ENCODE results near the gene MLH1.
"Not testable (repeated sequence)": the region's sequence is repeated elsewhere in the genome, so short reads cannot be mapped to it uniquely, and the experiment has no call there.

Gene MLH1

DNA sequence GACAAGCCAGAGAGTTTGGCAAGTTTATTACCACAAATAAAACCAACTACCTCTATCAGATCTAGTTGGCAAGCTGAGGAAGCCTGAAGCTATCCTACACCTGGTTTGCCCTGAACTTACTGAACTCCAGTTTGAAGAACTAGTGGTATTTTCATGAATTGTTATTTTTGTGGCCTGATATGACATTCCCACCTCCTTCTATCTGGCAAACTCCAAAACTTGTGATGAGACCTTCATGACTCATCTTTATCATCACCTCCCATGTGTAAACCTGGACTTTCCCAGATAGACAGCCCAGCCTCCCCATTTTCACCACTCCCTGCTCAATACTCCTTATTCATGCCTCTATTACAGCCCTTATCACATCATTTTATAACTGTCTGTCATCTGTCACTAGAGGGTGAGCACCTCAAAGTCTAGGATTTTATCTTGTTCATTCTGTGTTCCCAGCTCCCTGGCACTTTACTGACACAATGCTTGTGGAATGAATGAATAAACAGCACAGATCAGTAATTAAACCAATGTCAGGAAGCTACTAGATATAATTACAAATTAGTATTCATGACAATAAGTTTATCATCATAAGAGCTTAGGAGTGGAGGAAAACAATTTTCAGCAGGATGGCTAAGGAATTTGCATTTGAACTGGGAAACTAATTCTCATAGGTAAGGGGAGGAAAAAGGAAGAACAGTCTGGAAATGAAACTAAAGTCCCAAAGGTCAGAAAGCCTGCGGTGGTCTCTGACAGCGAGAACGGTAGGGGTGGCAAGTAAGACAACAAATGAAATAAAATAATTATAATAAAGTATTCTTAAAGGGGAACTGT lies 35.2 kb upstream of the MLH1 start:
- H3K4me1 ChIP-seq (ENCODE audit: control insufficient read depth, insufficient read depth, low read length), result no peaks in the 10 kb centered on the region
- H3K9ac ChIP-seq (ENCODE audit: low read depth, low read length), result no peak overlapping the region
- H3K27me3 ChIP-seq (ENCODE audit: control insufficient read depth, insufficient read depth, low read length), result no peaks in the 10 kb centered on the region
- no peak overlapping the region for H3K27ac ChIP-seq (ENCODE audit: low read depth, low read length)
- H3K36me3 ChIP-seq (ENCODE audit: control insufficient read depth, insufficient read depth, low read length), result no peaks in the 10 kb centered on the region
- H3K9me3 ChIP-seq (ENCODE audit: control insufficient read depth, insufficient read depth, low read length), result no peaks in the 10 kb centered on the region
- H3K4me3 ChIP-seq (ENCODE audit: low read depth, low read length), result no peak overlapping the region

DNA sequence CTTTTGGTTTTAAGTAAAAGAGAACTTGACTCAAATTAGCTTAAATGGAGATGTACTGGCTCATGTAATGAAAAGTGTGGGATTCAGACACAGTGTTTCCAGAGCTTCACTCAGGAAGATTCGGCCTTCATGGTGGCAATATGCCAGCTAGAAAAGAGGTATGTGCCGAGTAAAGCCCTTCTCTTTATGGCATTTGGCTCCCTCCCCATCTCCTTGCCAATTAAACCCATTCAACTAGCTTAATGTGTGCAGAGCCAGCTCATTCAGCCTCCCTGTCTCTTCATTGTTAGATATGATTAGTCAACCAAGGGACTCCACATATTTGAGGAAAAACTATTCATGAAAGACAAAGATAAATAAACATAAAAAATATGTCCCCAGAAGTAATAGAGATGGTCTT lies 33.5 kb upstream of the MLH1 start:
- Histone ChIP-seq H3K9me3 (ENCODE audit: control insufficient read depth, insufficient read depth, low read length) (no peaks in the 10 kb centered on the region), H3K27me3 (ENCODE audit: control insufficient read depth, insufficient read depth, low read length) (no peaks in the 10 kb centered on the region), H3K27ac (ENCODE audit: low read depth, low read length) (no peak overlapping the region), H3K36me3 (ENCODE audit: control insufficient read depth, insufficient read depth, low read length) (no peaks in the 10 kb centered on the region), H3K4me1 (ENCODE audit: control insufficient read depth, insufficient read depth, low read length) (no peaks in the 10 kb centered on the region), H3K9ac (ENCODE audit: low read depth, low read length) (no peak overlapping the region), H3K4me3 (ENCODE audit: low read depth, low read length) (no peak overlapping the region)

DNA sequence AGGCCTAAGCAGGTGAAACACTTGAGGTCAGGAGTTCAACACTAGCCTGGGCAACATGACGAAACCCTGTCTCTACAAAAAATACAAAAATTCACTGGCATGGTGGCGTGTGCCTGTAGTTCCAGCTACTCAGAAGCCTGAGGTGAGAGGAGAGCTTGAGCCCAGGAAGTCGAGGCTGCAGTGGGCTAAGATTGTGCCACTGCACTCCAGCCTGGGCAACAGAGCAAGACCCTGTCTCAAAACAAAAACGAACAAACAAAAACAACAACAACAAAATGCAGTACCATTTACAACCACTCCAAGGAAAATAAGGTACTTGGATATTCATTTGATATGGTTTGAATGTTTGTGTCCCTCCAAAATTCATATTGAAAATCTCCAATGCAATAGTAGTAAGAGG lies 32.8 kb upstream of the MLH1 start:
- H3K4me3 ChIP-seq (ENCODE audit: low read depth, low read length), result no peak overlapping the region
- H3K36me3 ChIP-seq (ENCODE audit: control insufficient read depth, insufficient read depth, low read length), result no peaks in the 10 kb centered on the region
- peaks cover 6% of the 10 kb centered on the region for H3K4me1 ChIP-seq (ENCODE audit: control insufficient read depth, insufficient read depth, low read length)
- H3K27ac ChIP-seq (ENCODE audit: low read depth, low read length), result no peak overlapping the region
- H3K9ac ChIP-seq (ENCODE audit: low read depth, low read length), result no peak overlapping the region
- no peaks in the 10 kb centered on the region for H3K9me3 ChIP-seq (ENCODE audit: control insufficient read depth, insufficient read depth, low read length)
- H3K27me3 ChIP-seq (ENCODE audit: control insufficient read depth, insufficient read depth, low read length), result no peaks in the 10 kb centered on the region

DNA sequence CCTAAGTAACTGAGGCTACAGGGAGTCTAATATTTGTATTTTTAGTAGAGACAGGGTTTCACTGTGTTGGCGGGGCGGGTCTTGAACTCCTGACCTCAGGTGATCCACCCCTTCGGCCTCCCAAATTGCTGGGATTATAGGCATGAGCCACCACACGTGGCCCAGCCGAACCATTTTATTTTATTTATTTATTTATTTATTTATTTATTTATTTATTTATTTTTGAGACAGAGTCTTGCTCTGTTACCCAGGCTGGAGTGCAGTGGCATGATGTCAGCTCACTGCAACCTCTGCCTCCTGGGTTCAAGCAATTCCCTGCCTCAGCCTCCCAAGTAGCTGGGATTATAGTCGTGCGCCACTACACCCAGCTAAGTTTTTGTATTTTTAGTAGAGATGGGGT lies 30.3 kb upstream of the MLH1 start:
- H3K9me3 ChIP-seq (ENCODE audit: control insufficient read depth, insufficient read depth, low read length); H3K36me3 ChIP-seq (ENCODE audit: control insufficient read depth, insufficient read depth, low read length); H3K4me3 ChIP-seq (ENCODE audit: low read depth, low read length); H3K9ac ChIP-seq (ENCODE audit: low read depth, low read length); H3K27me3 ChIP-seq (ENCODE audit: control insufficient read depth, insufficient read depth, low read length); H3K27ac ChIP-seq (ENCODE audit: low read depth, low read length): not testable (repeated sequence)
- peaks cover 12% of the 10 kb centered on the region for H3K4me1 ChIP-seq (ENCODE audit: control insufficient read depth, insufficient read depth, low read length)

DNA sequence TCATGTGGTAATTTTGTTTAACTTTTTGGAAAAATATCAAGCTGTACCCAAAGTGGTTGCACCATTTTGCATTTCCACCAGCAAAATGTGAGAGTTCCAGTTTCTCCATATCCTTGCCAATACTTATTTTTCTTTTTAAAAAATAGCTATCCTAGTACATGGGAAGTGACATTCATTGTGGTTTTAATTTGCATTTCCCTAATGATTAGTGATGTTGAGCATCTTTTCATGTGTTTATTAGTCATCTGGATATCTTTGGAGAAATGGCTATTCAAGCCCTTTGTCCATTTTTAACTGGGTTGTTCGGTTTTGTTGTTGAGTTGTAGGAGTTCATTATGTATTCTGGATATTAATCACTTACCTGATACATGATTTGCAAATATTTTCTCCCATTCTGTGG lies 29.0 kb upstream of the MLH1 start:
- Histone ChIP-seq H3K4me3 (ENCODE audit: low read depth, low read length) (no peak overlapping the region), H3K9me3 (ENCODE audit: control insufficient read depth, insufficient read depth, low read length) (no peaks in the 10 kb centered on the region), H3K36me3 (ENCODE audit: control insufficient read depth, insufficient read depth, low read length) (no peaks in the 10 kb centered on the region)

DNA sequence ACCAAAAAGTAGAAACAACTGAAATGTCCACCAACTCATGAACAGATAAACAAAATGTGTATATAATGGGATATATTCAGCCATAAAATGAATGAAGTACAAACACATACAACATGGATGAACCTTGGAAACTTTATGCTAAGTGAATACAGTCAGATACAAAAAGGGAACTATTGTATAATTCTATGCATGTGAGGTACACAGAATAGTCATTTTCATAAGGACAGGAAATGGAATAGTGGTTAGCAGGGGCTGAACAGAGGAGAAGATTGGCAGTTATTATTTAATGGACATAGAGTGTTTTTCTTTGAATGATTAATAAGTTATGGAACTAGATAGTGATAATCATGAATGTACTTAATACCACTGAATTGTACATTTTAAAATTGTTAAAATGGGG lies 28.5 kb upstream of the MLH1 start:
- Histone ChIP-seq H3K27ac (ENCODE audit: low read depth, low read length) (peak overlapping the region; percentile 20), H3K4me3 (ENCODE audit: low read depth, low read length) (no peak overlapping the region), H3K9ac (ENCODE audit: low read depth, low read length) (no peak overlapping the region)

More for the DNA sequence above, 29.0 kb upstream of the MLH1 start:
- Histone ChIP-seq H3K4me1 (ENCODE audit: control insufficient read depth, insufficient read depth, low read length) (peaks cover 12% of the 10 kb centered on the region), H3K27me3 (ENCODE audit: control insufficient read depth, insufficient read depth, low read length) (no peaks in the 10 kb centered on the region), H3K27ac (ENCODE audit: low read depth, low read length) (no peak overlapping the region), H3K9ac (ENCODE audit: low read depth, low read length) (no peak overlapping the region)

DNA sequence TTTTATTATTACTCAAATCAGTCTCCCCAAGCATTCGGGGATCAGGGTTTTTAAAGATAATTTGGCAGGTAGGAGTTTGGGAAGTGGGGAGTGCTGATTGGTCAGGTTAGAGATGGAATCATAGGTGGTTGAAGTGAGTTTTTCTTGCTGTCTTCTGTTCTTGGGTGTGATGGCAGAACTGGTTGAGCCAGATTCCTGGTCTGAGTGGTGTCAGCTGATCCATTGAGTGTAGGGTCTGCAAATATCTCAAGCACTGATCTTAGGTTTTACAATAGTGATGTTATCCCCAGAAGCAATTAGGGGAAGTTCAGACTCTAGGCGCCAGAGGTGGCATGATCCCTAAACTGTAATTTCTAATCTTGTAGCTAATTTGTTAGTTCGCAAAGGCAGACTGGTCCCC lies 27.9 kb upstream of the MLH1 start:
- H3K9me3 ChIP-seq (ENCODE audit: control insufficient read depth, insufficient read depth, low read length), result no peaks in the 10 kb centered on the region
- H3K9ac ChIP-seq (ENCODE audit: low read depth, low read length), result no peak overlapping the region
- no peaks in the 10 kb centered on the region for H3K36me3 ChIP-seq (ENCODE audit: control insufficient read depth, insufficient read depth, low read length)
- peak overlapping the region; percentile 36 for H3K27ac ChIP-seq (ENCODE audit: low read depth, low read length)
- H3K27me3 ChIP-seq (ENCODE audit: control insufficient read depth, insufficient read depth, low read length), result no peaks in the 10 kb centered on the region
- H3K4me3 ChIP-seq (ENCODE audit: low read depth, low read length), result 0 out of 2 replicates have a peak overlapping the region, but pooled peaks have one; percentile 3
- H3K4me1 ChIP-seq (ENCODE audit: control insufficient read depth, insufficient read depth, low read length), result peaks cover 19% of the 10 kb centered on the region

More for the DNA sequence above, 28.5 kb upstream of the MLH1 start:
- H3K4me1 ChIP-seq (ENCODE audit: control insufficient read depth, insufficient read depth, low read length), result peaks cover 15% of the 10 kb centered on the region
- no peaks in the 10 kb centered on the region for H3K36me3 ChIP-seq (ENCODE audit: control insufficient read depth, insufficient read depth, low read length)
- no peaks in the 10 kb centered on the region for H3K9me3 ChIP-seq (ENCODE audit: control insufficient read depth, insufficient read depth, low read length)
- no peaks in the 10 kb centered on the region for H3K27me3 ChIP-seq (ENCODE audit: control insufficient read depth, insufficient read depth, low read length)

DNA sequence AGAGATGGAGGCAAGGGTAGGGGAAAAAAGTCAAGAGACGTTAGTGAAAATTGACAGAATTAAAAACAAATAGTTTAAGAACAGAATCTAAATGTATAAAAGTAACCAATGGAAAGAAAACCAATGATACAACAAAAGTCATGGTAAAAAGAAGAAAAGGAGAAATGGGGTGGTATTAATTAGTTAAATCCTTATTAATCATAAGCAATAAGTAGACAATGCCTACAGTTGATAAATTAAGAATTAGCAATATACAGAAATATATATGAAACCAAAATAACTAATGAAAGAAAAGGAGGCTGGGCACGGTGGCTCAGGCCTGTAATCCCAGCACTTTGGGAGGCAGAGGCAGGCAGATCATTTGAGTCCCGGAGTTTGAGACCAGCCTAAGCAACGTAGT lies 24.2 kb upstream of the MLH1 start:
- H3K4me1 ChIP-seq (ENCODE audit: control insufficient read depth, insufficient read depth, low read length), result peaks cover 19% of the 10 kb centered on the region
- no peak overlapping the region for H3K27ac ChIP-seq (ENCODE audit: low read depth, low read length)
- no peaks in the 10 kb centered on the region for H3K27me3 ChIP-seq (ENCODE audit: control insufficient read depth, insufficient read depth, low read length)
- H3K36me3 ChIP-seq (ENCODE audit: control insufficient read depth, insufficient read depth, low read length), result no peaks in the 10 kb centered on the region
- H3K9ac ChIP-seq (ENCODE audit: low read depth, low read length), result no peak overlapping the region
- H3K9me3 ChIP-seq (ENCODE audit: control insufficient read depth, insufficient read depth, low read length), result no peaks in the 10 kb centered on the region
- no peak overlapping the region for H3K4me3 ChIP-seq (ENCODE audit: low read depth, low read length)

DNA sequence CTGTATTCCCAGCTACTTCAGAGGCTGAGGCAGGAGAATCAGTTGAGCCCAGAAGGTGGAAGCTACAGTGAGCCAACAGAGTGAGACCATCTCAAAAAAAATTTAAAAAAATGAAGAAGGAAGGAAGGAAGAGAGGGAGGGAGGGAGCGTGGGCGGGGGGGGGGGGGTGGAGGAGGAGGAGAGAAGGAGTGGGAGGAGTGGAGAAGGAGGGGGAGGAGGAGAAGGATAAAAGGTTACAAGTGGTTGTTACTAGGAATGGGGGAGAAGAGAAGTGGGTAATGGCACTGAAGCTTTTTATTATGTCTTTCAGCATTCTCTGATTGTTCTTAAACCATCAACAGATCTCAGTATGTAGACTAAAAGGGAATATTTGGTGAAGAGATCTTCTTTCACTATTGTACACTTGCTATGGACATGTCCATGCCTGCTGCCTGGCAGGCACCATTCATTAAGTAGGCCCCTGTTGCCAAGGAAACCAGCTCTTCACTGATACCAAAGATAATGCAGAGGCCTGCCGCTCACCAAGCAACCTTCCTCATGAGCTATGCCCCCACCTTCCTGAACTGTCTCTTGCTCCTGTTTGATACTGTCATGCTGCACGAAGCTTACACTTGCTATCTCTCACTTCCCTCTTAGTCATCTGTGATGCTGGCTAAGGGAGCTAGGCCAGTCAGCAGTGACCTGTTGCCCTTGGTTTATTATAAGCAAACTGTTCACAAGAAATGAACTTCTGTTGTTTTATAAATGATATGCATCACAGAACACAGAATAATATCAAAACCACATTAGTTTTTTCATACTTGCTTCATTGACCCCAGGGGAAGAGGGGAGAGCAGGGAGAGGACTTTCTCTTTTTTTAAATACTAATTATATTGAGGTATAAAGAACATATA lies 23.5 kb upstream of the MLH1 start:
- H3K27ac ChIP-seq (ENCODE audit: low read depth, low read length), result peak overlapping the region; percentile 28
- no peak overlapping the region for H3K4me3 ChIP-seq (ENCODE audit: low read depth, low read length)
- H3K27me3 ChIP-seq (ENCODE audit: control insufficient read depth, insufficient read depth, low read length), result no peaks in the 10 kb centered on the region
- H3K9ac ChIP-seq (ENCODE audit: low read depth, low read length), result no peak overlapping the region
- no peaks in the 10 kb centered on the region for H3K9me3 ChIP-seq (ENCODE audit: control insufficient read depth, insufficient read depth, low read length)
- H3K4me1 ChIP-seq (ENCODE audit: control insufficient read depth, insufficient read depth, low read length), result peaks cover 19% of the 10 kb centered on the region
- H3K36me3 ChIP-seq (ENCODE audit: control insufficient read depth, insufficient read depth, low read length), result no peaks in the 10 kb centered on the region

DNA sequence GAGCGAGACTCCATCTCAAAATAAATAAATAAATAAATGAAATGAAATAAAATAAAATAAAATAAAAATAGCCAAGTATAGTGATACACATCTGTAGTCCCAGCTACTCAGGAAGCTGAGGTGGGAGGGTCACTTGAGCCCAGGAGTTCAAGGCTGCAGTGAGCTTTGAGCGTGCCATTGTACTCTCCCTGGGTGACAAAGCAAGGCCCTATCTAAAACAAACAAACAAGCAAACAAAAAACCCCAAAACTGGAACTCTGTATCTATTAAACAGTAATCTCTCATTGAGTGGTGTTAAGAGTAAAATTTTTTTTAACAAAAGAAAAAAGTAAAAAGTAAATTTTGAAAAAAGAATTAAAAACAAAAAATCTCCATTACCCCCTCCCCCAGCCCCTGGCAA lies 21.2 kb upstream of the MLH1 start:
- Histone ChIP-seq H3K9ac (ENCODE audit: low read depth, low read length) (no peak overlapping the region), H3K27me3 (ENCODE audit: control insufficient read depth, insufficient read depth, low read length) (no peaks in the 10 kb centered on the region), H3K36me3 (ENCODE audit: control insufficient read depth, insufficient read depth, low read length) (no peaks in the 10 kb centered on the region), H3K27ac (ENCODE audit: low read depth, low read length) (no peak overlapping the region), H3K9me3 (ENCODE audit: control insufficient read depth, insufficient read depth, low read length) (no peaks in the 10 kb centered on the region), H3K4me3 (ENCODE audit: low read depth, low read length) (no peak overlapping the region), H3K4me1 (ENCODE audit: control insufficient read depth, insufficient read depth, low read length) (peaks cover 7% of the 10 kb centered on the region)

DNA sequence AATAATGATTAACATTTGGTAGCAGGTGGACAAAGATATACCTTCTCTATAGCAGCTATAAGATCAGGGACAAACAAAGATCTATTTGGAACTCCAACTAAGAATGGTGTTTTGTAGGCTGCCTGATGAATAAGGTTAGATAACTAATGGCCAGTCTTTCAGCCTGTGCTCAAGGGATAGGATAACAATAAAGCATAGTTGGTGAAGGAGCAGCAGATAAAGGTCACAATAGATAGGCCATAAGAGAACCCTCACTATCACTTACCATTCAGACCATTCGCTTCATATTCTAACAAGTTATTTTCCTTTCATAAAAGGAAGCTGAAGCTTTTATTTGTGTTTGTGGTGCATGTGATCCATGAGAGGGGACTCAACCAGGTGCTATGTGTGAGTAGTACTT lies 20.2 kb upstream of the MLH1 start:
- H3K27ac ChIP-seq (ENCODE audit: low read depth, low read length), result no peak overlapping the region
- no peak overlapping the region for H3K4me3 ChIP-seq (ENCODE audit: low read depth, low read length)
- H3K9ac ChIP-seq (ENCODE audit: low read depth, low read length), result no peak overlapping the region
- no peaks in the 10 kb centered on the region for H3K36me3 ChIP-seq (ENCODE audit: control insufficient read depth, insufficient read depth, low read length)
- H3K9me3 ChIP-seq (ENCODE audit: control insufficient read depth, insufficient read depth, low read length), result no peaks in the 10 kb centered on the region
- H3K4me1 ChIP-seq (ENCODE audit: control insufficient read depth, insufficient read depth, low read length), result peaks cover 7% of the 10 kb centered on the region
- H3K27me3 ChIP-seq (ENCODE audit: control insufficient read depth, insufficient read depth, low read length), result no peaks in the 10 kb centered on the region
